Prostate gland (tissue), 2 donors: ENCODE data around the gene GAD2. TPM values are rescaled to one million over a fixed set of nuclear protein-coding genes. Genes with fewer than 3 reads are reported as not detected.

Experiments
- DNase-seq: peaks from one replicate; pipeline ENCODE4 v3.0.0-alpha.2; 2019; ENCODE audit warnings: low spot score
- H3K27ac ChIP-seq, 2 donors: fragments of 200-600 bp; sonication (generic); 2 replicates each; pipeline ENCODE4 v1.5.1; 2017 to 2019
- H3K27me3 ChIP-seq: fragments of 200-600 bp; sonication (generic); replicated peaks from 2 replicates; pipeline ENCODE4 v1.5.1; 2019; ENCODE audit not compliant: insufficient read depth
- H3K36me3 ChIP-seq, 2 donors: fragments of 200-600 bp; sonication (generic); 1 replicate in 1 of 2; 2 replicates in 1 of 2; pipeline versions ENCODE4 v1.5.1 to v1.8.1; 2017 to 2019
- H3K4me1 ChIP-seq: fragments of 200-600 bp; sonication (generic); replicated peaks from 2 replicates; pipeline ENCODE4 v1.5.1; 2019
- H3K4me3 ChIP-seq, 2 donors: fragments of 200-600 bp; sonication (generic); 2 replicates each; pipeline ENCODE4 v1.5.1; 2017 to 2019
- H3K9me3 ChIP-seq: fragments of 200-600 bp; sonication (generic); 2 replicates; pipeline ENCODE4 v1.5.1; 2017
- POLR2A ChIP-seq: fragments of 450-650 bp; IDR thresholded peaks from one replicate; pipeline ENCODE4 v1.6.1; 2016; ENCODE audit warnings: antibody characterized with exemption, mild to moderate bottlenecking
- POLR2AphosphoS5 ChIP-seq: sonication (generic); formaldehyde crosslinking; IDR thresholded peaks from one replicate; pipeline ENCODE4 v1.6.1; 2017; ENCODE audit warnings: antibody characterized with exemption
- WGBS: methylation state at CpG from one replicate; pipeline ENCODE4 v1.1.5; 2018; 5-methylcytosine and 5-hydroxymethylcytosine counted together
- intact Hi-C: fragments of 100-400 bp; cut with DNase I; formaldehyde crosslinking; loops from one replicate; pipeline ENCODE4 v1.14.2; 2022
- total RNA-seq, 2 donors: library from RNA; depleted of rRNA; stranded (reverse); fragments of >200 nt; gene quantifications; one replicate each; pipeline ENCODE4 v1.1.0, GENCODE V29; 2016
- TF ChIP-seq, protein P1 (sequence below), 4 experiments: fragments of 200-600 bp in 2 of 4; fragments of 450-650 bp in 2 of 4; sonication (generic) in 2 of 4; IDR thresholded peaks; 1 replicate in 3 of 4; 2 replicates in 1 of 4; pipeline ENCODE4 v1.5.1; 2016 to 2019; ENCODE audit warnings: antibody characterized with exemption in 4 of 4, mild to moderate bottlenecking in 2 of 4, moderate library complexity in 2 of 4

Gene GAD2
- total RNA-seq, 2 donors from 2014 or later, result 3.9 TPM; not detected in 1

DNA sequence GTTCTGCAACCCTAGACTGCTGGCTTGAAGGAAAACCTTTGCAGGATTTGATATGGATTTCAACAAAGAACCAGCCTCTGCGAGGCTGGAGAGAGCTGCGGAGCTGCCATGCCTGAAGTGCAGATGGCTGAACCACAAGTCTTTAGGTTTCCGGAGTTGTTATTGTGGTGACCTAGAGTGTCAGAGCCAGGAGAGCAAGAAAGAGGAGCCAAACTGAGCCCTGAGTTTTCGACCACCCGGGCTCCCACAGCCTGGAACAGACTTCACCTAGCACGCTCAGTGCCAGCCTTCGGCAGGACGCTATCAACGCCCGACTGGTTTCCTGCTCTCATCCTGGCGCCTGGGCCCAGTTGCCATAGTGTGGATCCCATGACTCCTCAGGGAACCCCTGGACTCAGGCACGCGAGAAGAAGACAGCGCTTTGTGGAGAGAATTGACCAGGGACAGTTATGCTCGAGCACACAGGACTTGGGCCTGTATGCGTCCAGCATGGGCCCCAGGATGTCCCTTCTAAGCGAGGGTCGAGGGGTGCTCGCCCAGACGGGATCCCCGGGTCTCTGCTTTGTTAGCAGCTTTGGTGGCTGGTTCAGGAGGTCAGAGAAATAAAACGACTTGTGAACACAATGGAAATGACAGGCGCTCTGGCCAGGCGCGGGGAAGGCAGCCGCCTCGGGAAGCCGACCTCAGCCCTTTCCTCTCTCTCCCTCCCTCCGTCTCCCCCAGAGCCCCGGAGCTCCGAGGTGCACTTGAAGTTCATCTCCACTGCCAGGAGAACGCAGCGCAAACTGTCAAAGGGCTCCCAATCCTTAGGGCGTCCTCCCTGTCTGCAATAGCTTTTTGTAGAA lies 1.8 kb upstream of the GAD2 start:
- intact Hi-C loops, result no loop called here
- H3K4me3 ChIP-seq, result no peak overlapping the region

DNA sequence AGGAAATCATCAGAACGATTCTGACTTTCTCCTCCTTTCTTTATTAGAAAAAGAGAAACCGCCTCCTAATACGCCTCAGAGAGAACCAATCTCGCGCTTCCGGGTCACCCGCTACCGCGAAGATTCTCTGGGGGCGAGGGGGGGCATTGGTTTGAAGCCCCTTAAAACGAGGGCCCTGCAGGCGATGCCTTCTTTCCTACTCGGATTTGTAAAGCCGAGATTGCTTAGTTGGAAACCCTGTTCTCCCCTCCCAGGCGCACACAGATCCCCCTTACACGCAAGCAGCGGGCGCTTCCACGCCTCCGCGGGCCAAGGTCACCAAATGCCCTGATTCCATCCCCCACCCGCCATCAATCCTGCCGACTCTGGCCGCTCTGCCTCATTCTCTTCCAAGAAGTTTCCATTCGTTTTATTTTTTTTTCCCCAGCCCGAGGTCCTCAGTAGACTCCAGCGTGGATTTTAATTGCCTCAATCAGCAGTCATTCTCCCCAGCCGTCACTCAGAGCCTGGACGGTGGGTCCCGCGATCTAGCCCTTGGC lies 1.1 kb upstream of the GAD2 start:
- no peak for TF ChIP-seq POLR2A
- TF ChIP-seq, protein P1, sequence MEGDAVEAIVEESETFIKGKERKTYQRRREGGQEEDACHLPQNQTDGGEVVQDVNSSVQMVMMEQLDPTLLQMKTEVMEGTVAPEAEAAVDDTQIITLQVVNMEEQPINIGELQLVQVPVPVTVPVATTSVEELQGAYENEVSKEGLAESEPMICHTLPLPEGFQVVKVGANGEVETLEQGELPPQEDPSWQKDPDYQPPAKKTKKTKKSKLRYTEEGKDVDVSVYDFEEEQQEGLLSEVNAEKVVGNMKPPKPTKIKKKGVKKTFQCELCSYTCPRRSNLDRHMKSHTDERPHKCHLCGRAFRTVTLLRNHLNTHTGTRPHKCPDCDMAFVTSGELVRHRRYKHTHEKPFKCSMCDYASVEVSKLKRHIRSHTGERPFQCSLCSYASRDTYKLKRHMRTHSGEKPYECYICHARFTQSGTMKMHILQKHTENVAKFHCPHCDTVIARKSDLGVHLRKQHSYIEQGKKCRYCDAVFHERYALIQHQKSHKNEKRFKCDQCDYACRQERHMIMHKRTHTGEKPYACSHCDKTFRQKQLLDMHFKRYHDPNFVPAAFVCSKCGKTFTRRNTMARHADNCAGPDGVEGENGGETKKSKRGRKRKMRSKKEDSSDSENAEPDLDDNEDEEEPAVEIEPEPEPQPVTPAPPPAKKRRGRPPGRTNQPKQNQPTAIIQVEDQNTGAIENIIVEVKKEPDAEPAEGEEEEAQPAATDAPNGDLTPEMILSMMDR (IDR thresholded peaks at IDR 0.05), result no peak
- no peak for TF ChIP-seq POLR2AphosphoS5
- no peak overlapping the region for H3K4me3 ChIP-seq
- H3K9me3 ChIP-seq, result no peaks in the 10 kb centered on the region
- intact Hi-C loops, result no loop called here
- DNase-seq, result no peak
- H3K36me3 ChIP-seq, result no peaks in the 10 kb centered on the region
- 3% methylated on average over 31 of the region's 31 CpGs for WGBS
- peaks cover 6% of the 10 kb centered on the region for H3K4me1 ChIP-seq
- no peak overlapping the region for H3K27ac ChIP-seq
- H3K27me3 ChIP-seq, result peaks cover 56% of the 10 kb centered on the region

More for the DNA sequence above, 1.8 kb upstream of the GAD2 start:
- Histone ChIP-seq H3K27me3 (peaks cover 53% of the 10 kb centered on the region), H3K27ac (no peak overlapping the region), H3K4me1 (peaks cover 6% of the 10 kb centered on the region), H3K9me3 (no peaks in the 10 kb centered on the region), H3K36me3 (no peaks in the 10 kb centered on the region)
- DNase-seq, result no peak
- WGBS, result 11% methylated on average over 34 of the region's 34 CpGs
- TF ChIP-seq POLR2A, result no peak
- TF ChIP-seq POLR2AphosphoS5, result no peak
- TF ChIP-seq, protein P1 (IDR thresholded peaks at IDR 0.05), result no peak

DNA sequence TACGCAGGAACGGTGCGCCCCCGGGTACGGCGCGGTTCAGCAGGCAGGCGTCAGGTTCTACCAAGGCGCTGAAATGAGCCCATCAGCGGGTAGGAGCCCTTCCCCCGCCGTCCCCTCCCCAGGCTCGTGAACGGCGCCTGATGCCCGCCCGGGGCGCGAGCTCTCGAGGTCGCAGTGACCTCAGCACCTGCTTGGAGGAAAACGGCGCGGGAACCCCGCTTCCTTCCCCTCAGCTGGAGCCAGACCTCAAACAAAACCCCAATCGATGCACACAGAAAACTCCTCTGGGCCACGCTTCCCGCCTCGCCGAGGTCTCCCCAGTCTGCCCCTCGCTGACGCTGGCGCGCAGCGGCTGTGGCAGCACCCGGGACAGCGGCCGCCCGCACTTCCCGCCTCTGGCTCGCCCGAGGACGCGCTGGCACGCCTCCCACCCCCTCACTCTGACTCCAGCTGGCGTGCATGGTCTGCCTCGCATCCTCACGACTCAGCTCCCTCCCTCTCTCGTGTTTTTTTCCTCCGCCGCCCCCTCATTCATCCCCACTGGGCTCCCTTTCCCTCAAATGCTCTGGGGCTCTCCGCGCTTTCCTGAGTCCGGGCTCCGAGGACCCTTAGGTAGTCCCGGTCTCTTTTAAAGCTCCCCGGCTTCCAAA lies 514 bp upstream of the GAD2 start:
- Histone ChIP-seq H3K4me3 (no peak overlapping the region), H3K4me1 (peaks cover 6% of the 10 kb centered on the region), H3K36me3 (no peaks in the 10 kb centered on the region), H3K9me3 (no peaks in the 10 kb centered on the region), H3K27me3 (peaks cover 56% of the 10 kb centered on the region), H3K27ac (no peak overlapping the region)
- intact Hi-C loops, result no loop called here
- WGBS, result 2% methylated on average over 56 of the region's 57 CpGs
- TF ChIP-seq, protein P1 (IDR thresholded peaks at IDR 0.05), result no peak
- no peak for TF ChIP-seq POLR2AphosphoS5
- no peak for TF ChIP-seq POLR2A
- no peak for DNase-seq

- intact Hi-C loops, result no loop called here
- no peaks in the 10 kb centered on the region for H3K9me3 ChIP-seq
- H3K4me3 ChIP-seq, result no peak overlapping the region
- WGBS, result 5% methylated on average over 45 of the region's 64 CpGs
- H3K4me1 ChIP-seq, result peaks cover 6% of the 10 kb centered on the region
- no peak for TF ChIP-seq POLR2AphosphoS5
- no peak for TF ChIP-seq POLR2A
- TF ChIP-seq, protein P1 (IDR thresholded peaks at IDR 0.05), result no peak
- peaks cover 53% of the 10 kb centered on the region for H3K27me3 ChIP-seq
- no peaks in the 10 kb centered on the region for H3K36me3 ChIP-seq
- no peak overlapping the region for H3K27ac ChIP-seq
- no peak for DNase-seq
Measured at GRCh38 chr10:26217396-26218086, 967 bp downstream of the GAD2 start.
